Thoracic aorta (tissue), 2 donors: ENCODE results near the gene PIMREG. TPM values are rescaled to one million over a fixed set of nuclear protein-coding genes. Genes with fewer than 3 reads are reported as not detected.

Experiments used
- ATAC-seq: fragments of 150-250 bp; one replicate; pipeline ENCODE4 v1.8.0; 2017; ENCODE audit warnings: low read depth; ENCODE audit not compliant: insufficient number of reproducible peaks, low FRiP score
- DNase-seq: peaks from one replicate; pipeline ENCODE4 v3.0.0-alpha.2; 2020; ENCODE audit warnings: low spot score
- H3K27ac ChIP-seq, 2 donors: fragments of 200-600 bp; sonication (generic); 1 replicate in 1 of 2; 2 replicates in 1 of 2; pipeline ENCODE4 v1.5.1; 2016; ENCODE audit warnings: mild to moderate bottlenecking in 2 of 2, moderate library complexity in 2 of 2
- H3K27me3 ChIP-seq: fragments of 200-600 bp; sonication (generic); replicated peaks from 2 replicates; pipeline ENCODE4 v1.6.0; 2016; ENCODE audit warnings: mild to moderate bottlenecking; ENCODE audit not compliant: insufficient read depth
- H3K36me3 ChIP-seq: fragments of 200-600 bp; sonication (generic); one replicate; pipeline ENCODE4 v1.5.1; 2016
- H3K4me1 ChIP-seq, 2 donors: fragments of 200-600 bp; sonication (generic); 1 replicate in 1 of 2; 2 replicates in 1 of 2; pipeline versions ENCODE4 v1.5.1 to v1.6.0; 2016; ENCODE audit warnings: low read depth in 2 of 2, mild to moderate bottlenecking in 1 of 2; ENCODE audit not compliant: control insufficient read depth in 1 of 2
- H3K4me3 ChIP-seq: fragments of 200-600 bp; sonication (generic); 2 replicates; pipeline ENCODE4 v1.5.1; 2016; ENCODE audit warnings: mild to moderate bottlenecking
- H3K9me3 ChIP-seq: fragments of 200-600 bp; sonication (generic); 2 replicates; pipeline ENCODE4 v1.5.1; 2016
- total RNA-seq, 2 donors: library from RNA; depleted of rRNA; stranded (reverse); fragments of >200 nt; gene quantifications; one replicate each; pipeline versions ENCODE4 v1.1.0 to v1.2.3, GENCODE V29; 2016
- TF ChIP-seq, protein P1 (sequence below): fragments of 200-600 bp; sonication (generic); IDR thresholded peaks from one replicate; pipeline ENCODE4 v1.5.1; 2019; ENCODE audit warnings: antibody characterized with exemption

The PIMREG gene
- total RNA-seq, 2 donors from 2014 or later: not detected

GRCh38 chr17:6492892-6493674, 48.8 kb downstream of the PIMREG start:
- DNase-seq: no peak
- Histone ChIP-seq H3K4me1 (no peaks in the 10 kb centered on the region), H3K27ac (no peak overlapping the region)

DNA sequence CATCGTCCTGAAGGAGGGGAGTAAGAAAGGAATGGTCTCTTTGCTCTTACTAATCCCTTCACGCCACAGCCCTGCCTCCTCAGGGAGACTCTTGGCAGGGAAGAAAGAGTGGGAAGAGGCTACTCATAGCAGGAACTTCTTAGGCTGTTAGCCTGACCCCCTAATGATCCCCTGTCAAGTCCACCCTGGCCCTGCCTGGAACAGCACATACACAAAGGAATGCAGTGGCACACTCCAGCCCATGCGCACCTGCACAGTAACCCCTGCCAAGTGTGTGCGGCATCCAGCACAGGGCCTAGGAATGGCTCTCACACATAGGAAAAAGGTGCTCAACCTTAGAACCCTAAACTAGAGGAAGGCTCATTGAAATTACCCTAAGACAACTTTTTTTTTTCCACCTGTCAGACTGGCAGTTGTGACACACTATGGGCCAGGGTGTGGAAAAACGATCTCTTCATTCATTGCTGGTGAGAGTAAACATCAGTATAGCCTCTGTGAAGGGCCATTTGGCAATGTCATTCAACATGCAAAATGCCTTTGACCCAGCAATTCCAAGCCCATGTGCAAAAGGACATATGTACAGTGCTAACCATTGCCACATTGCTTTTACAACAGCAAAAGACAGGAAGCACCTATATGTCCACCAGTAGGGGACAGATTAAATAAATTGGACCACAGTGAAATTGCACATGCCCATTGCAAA, 50.1 kb downstream of the PIMREG start:
- Histone ChIP-seq H3K27me3 (no peaks in the 10 kb centered on the region), H3K4me1 (no peaks in the 10 kb centered on the region), H3K9me3 (no peaks in the 10 kb centered on the region), H3K36me3 (no peaks in the 10 kb centered on the region), H3K27ac (no peak overlapping the region), H3K4me3 (no peak overlapping the region)
- TF ChIP-seq, protein P1, sequence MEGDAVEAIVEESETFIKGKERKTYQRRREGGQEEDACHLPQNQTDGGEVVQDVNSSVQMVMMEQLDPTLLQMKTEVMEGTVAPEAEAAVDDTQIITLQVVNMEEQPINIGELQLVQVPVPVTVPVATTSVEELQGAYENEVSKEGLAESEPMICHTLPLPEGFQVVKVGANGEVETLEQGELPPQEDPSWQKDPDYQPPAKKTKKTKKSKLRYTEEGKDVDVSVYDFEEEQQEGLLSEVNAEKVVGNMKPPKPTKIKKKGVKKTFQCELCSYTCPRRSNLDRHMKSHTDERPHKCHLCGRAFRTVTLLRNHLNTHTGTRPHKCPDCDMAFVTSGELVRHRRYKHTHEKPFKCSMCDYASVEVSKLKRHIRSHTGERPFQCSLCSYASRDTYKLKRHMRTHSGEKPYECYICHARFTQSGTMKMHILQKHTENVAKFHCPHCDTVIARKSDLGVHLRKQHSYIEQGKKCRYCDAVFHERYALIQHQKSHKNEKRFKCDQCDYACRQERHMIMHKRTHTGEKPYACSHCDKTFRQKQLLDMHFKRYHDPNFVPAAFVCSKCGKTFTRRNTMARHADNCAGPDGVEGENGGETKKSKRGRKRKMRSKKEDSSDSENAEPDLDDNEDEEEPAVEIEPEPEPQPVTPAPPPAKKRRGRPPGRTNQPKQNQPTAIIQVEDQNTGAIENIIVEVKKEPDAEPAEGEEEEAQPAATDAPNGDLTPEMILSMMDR: no peak
- ATAC-seq (no peak), DNase-seq (no peak)

More at GRCh38 chr17:6492892-6493674, 48.8 kb downstream of the PIMREG start:
- H3K4me3 ChIP-seq: no peak overlapping the region
- no peaks in the 10 kb centered on the region for H3K27me3 ChIP-seq
- ATAC-seq: no peak
- TF ChIP-seq, protein P1: no peak
- no peaks in the 10 kb centered on the region for H3K36me3 ChIP-seq
- no peaks in the 10 kb centered on the region for H3K9me3 ChIP-seq

DNA sequence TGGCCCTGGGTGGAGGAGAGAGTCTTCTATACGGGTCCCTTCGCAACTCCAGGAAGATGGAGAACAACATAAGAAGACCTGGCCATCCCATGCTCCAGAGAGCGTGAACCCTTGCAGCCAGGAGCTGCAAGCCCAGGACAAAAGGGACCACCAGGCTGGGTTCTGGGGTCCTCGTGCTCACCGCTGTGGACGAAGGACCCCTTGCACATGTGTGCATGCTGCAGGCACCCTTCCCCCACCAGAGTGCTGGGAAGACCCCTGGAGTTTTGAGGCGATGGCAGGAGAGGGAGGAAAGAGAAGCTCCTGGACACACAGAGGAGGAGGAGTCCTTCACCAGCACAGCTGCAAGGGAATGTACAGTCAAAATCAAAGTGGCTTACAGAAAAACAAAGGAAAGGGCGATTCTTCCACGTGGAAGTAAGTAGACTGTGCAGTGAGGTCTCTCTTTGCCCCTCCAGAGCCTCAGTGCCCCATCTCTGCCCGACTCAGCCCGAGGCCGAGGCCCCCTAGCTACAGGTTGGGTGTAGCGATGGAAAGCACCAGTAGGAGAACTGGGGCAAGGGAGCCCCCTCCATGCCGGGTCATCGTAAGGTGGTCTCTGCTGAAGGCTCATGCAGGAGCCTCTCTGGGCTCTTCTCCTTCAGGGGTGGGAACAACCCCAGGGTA, 51.3 kb downstream of the PIMREG start:
- Histone ChIP-seq H3K36me3 (no peaks in the 10 kb centered on the region), H3K27me3 (no peaks in the 10 kb centered on the region), H3K9me3 (no peaks in the 10 kb centered on the region), H3K4me1 (no peaks in the 10 kb centered on the region), H3K4me3 (no peak overlapping the region), H3K27ac (no peak overlapping the region)
- no peak for DNase-seq
- no peak for ATAC-seq
- TF ChIP-seq, protein P1: no peak

DNA sequence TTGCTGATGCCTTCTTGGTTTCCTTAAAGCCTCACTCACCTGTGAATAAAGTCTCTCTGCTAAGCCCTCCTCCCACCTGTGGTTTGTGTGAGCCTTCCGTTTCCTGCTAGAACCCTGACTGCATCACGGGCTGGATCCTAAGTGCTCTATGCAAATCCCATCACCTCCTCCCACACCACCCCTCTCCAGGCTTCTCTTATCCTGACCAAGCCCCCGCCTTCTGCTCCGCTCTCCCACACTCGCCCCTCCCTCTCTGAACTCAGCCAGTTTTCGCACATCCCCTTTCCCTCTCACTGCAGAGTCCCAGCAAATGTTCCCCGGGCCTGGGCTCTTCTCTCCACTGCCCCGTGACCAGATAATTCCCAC, 51.8 kb downstream of the PIMREG start:
- no peaks in the 10 kb centered on the region for H3K36me3 ChIP-seq
- no peak for DNase-seq
- no peak overlapping the region for H3K4me3 ChIP-seq
- no peaks in the 10 kb centered on the region for H3K9me3 ChIP-seq
- H3K27me3 ChIP-seq: no peaks in the 10 kb centered on the region
- TF ChIP-seq, protein P1: no peak
- ATAC-seq: no peak
- no peak overlapping the region for H3K27ac ChIP-seq
- no peaks in the 10 kb centered on the region for H3K4me1 ChIP-seq
